GM21526 (cell line): Measurements from ENCODE around the gene ARF3.

Experiments used
- ATAC-seq: cut with Tn5 transposase; IDR thresholded peaks from one replicate; pipeline ENCODE4 v1.9.1; 2021; ENCODE audit warnings: moderate library complexity; ENCODE audit not compliant: unreplicated experiment, low FRiP score

ARF3 gene

GRCh38 chr12:48968467-48968866 is 11.2 kb upstream of the ARF3 start:
- no peak for ATAC-seq

GRCh38 chr12:48967991-48968390 is 10.7 kb upstream of the ARF3 start:
- no peak for ATAC-seq

- ATAC-seq: no peak
These were observed 9.0 kb upstream of the ARF3 start for GRCh38 chr12:48966177-48966895.

GRCh38 chr12:48965298-48965838 is 8.1 kb upstream of the ARF3 start:
- ATAC-seq: no peak

GRCh38 chr12:48961801-48962200 is 4.5 kb upstream of the ARF3 start:
- ATAC-seq: no peak

- no peak for ATAC-seq
These were observed 4.0 kb upstream of the ARF3 start for GRCh38 chr12:48961331-48961730.

GRCh38 chr12:48960834-48961233 is 3.5 kb upstream of the ARF3 start:
- no peak for ATAC-seq

- ATAC-seq: no peak
These were observed 732 bp upstream of the ARF3 start for GRCh38 chr12:48958049-48958388.

- no peak for ATAC-seq
These were observed 777 bp downstream of the ARF3 start for GRCh38 chr12:48956279-48957140.

- ATAC-seq: no peak
These were observed 2.3 kb downstream of the ARF3 start for GRCh38 chr12:48954841-48955501.

GRCh38 chr12:48954061-48954460 is 3.2 kb downstream of the ARF3 start:
- no peak for ATAC-seq

GRCh38 chr12:48952691-48953090 is 4.6 kb downstream of the ARF3 start:
- ATAC-seq: no peak

GRCh38 chr12:48947727-48948126 is 9.6 kb downstream of the ARF3 start:
- no peak for ATAC-seq

GRCh38 chr12:48946943-48947342 is 10.3 kb downstream of the ARF3 start:
- no peak for ATAC-seq

- no peak for ATAC-seq
These were observed 11.1 kb downstream of the ARF3 start for GRCh38 chr12:48946205-48946604.

- ATAC-seq: no peak
These were observed 14.1 kb downstream of the ARF3 start for GRCh38 chr12:48943221-48943620.

GRCh38 chr12:48940181-48940580 is 17.1 kb downstream of the ARF3 start:
- no peak for ATAC-seq

- ATAC-seq: no peak
These were observed 18.5 kb downstream of the ARF3 start for GRCh38 chr12:48938805-48939204.

GRCh38 chr12:48937170-48937569 is 20.1 kb downstream of the ARF3 start:
- ATAC-seq: no peak

GRCh38 chr12:48936379-48936979 is 20.8 kb downstream of the ARF3 start:
- no peak for ATAC-seq

GRCh38 chr12:48934312-48934706 is 23.0 kb downstream of the ARF3 start:
- ATAC-seq: no peak
